IMR-90 (cell line): Measurements from ENCODE around the gene TMPRSS9. TPM values are rescaled to one million over a fixed set of nuclear protein-coding genes. Genes with fewer than 3 reads are reported as not detected.

ENCODE experiments used
- ATAC-seq: fragments of 200-7000 bp; cut with Tn5 transposase; 2 replicates; pipeline ENCODE4 v1.9.1; 2020; ENCODE audit warnings: low read depth, mild to moderate bottlenecking, moderate library complexity
- BruUV-seq: library from RNA; stranded (reverse); fragments of 400-500 nt; replicated peaks from 2 replicates; lab custom pipeline; 2021; lab: Mats Ljungman, UMichigan
- CTCF ChIA-PET: fragments of 300-600 bp; formaldehyde crosslinking; extraction: SDS; loops from one replicate; lab custom pipeline; 2021; ENCODE audit warnings: antibody characterized with exemption; lab: Yijun Ruan, JAX
- POLR2A ChIA-PET: fragments of 300-600 bp; sonication (Branson Sonifier 250); formaldehyde crosslinking; loops from one replicate; lab custom pipeline; 2022; ENCODE audit warnings: antibody characterized with exemption; ENCODE audit not compliant: unreplicated experiment; lab: Charles Lee
- DNase-seq: peaks from one replicate; pipeline ENCODE4 v3.0.0; 2013
- H2AFZ ChIP-seq: replicated peaks from 2 replicates; pipeline ENCODE3; 2013; ENCODE audit warnings: low read length, mild to moderate bottlenecking; ENCODE audit not compliant: poor library complexity
- H2AK5ac ChIP-seq: 2 replicates; pipeline ENCODE4 v1.6.1; 2013; ENCODE audit warnings: low read depth, low read length, inconsistent platforms
- H2AK9ac ChIP-seq: replicated peaks from 2 replicates; pipeline ENCODE3; 2013; ENCODE audit warnings: mild to moderate bottlenecking, low read depth, low read length, moderate library complexity; ENCODE audit not compliant: poor library complexity
- H2BK120ac ChIP-seq: 2 replicates; pipeline ENCODE4 v1.6.1; 2013; ENCODE audit warnings: low read depth, low read length, inconsistent platforms
- H2BK15ac ChIP-seq: 3 replicates; pipeline ENCODE4 v1.6.1; 2013; ENCODE audit warnings: low read depth, low read length, inconsistent platforms
- H2BK20ac ChIP-seq: 2 replicates; pipeline ENCODE4 v1.6.1; 2013; ENCODE audit warnings: low read depth, mild to moderate bottlenecking, inconsistent platforms, low read length, moderate library complexity
- H2BK5ac ChIP-seq: 2 replicates; pipeline ENCODE4 v1.6.1; 2013; ENCODE audit warnings: mild to moderate bottlenecking, low read depth, low read length, inconsistent platforms; ENCODE audit not compliant: poor library complexity, severe bottlenecking
- H3K14ac ChIP-seq: replicated peaks from 2 replicates; pipeline ENCODE4 v1.6.1; 2013; ENCODE audit warnings: low read depth, low read length, inconsistent platforms
- H3K18ac ChIP-seq: 2 replicates; pipeline ENCODE4 v1.6.1; 2013; ENCODE audit warnings: low read depth, low read length, control low read depth
- H3K23ac ChIP-seq: 2 replicates; pipeline ENCODE4 v1.6.1; 2013; ENCODE audit warnings: low read depth, low read length, inconsistent platforms
- H3K27ac ChIP-seq: 2 replicates; pipeline ENCODE4 v1.5.1; 2013; ENCODE audit warnings: mild to moderate bottlenecking, control low read depth, low read length; ENCODE audit not compliant: insufficient read depth
- H3K27me3 ChIP-seq: 2 replicates; pipeline ENCODE4 v1.6.1; 2013; ENCODE audit warnings: low read length; ENCODE audit not compliant: control insufficient read depth, insufficient read depth
- H3K36me3 ChIP-seq: 2 replicates; pipeline ENCODE4 v1.6.1; 2013; ENCODE audit warnings: low read length, mixed read lengths; ENCODE audit not compliant: control insufficient read depth, insufficient read depth
- H3K4ac ChIP-seq: 2 replicates; pipeline ENCODE4 v1.6.1; 2013; ENCODE audit warnings: low read depth, low read length, inconsistent platforms
- H3K4me1 ChIP-seq: 2 replicates; pipeline ENCODE4 v1.6.1; 2013; ENCODE audit warnings: low read length, mixed read lengths; ENCODE audit not compliant: control insufficient read depth, insufficient read depth
- H3K4me2 ChIP-seq: 2 replicates; pipeline ENCODE4 v1.6.1; 2013; ENCODE audit warnings: low read depth, mild to moderate bottlenecking, control low read depth, low read length, moderate library complexity
- H3K4me3 ChIP-seq: 2 replicates; pipeline ENCODE4 v1.5.1; 2013; ENCODE audit warnings: low read depth, mild to moderate bottlenecking, control low read depth, low read length, moderate library complexity; ENCODE audit not compliant: insufficient read depth
- H3K56ac ChIP-seq: 2 replicates; pipeline ENCODE4 v1.6.1; 2013; ENCODE audit warnings: low read length, inconsistent platforms; ENCODE audit not compliant: insufficient read depth; ENCODE audit errors: extremely low read depth
- H3K79me1 ChIP-seq, 2 experiments: 2 replicates each; pipeline ENCODE4 v1.6.1; 2013; ENCODE audit warnings: low read length in 2 of 2, inconsistent platforms in 1 of 2, low read depth in 1 of 2
- H3K9ac ChIP-seq: 2 replicates; pipeline ENCODE4 v1.6.1; 2013; ENCODE audit warnings: low read depth, low read length, control low read depth
- H3K9me1 ChIP-seq: 2 replicates; pipeline ENCODE4 v1.6.1; 2013; ENCODE audit warnings: low read length, inconsistent platforms; ENCODE audit not compliant: insufficient read depth
- H3K9me3 ChIP-seq: 2 replicates; pipeline ENCODE4 v1.6.1; 2013; ENCODE audit warnings: low read length; ENCODE audit not compliant: control insufficient read depth, insufficient read depth
- H4K20me1 ChIP-seq: 2 replicates; pipeline ENCODE4 v1.6.1; 2013; ENCODE audit warnings: low read length, inconsistent platforms; ENCODE audit not compliant: insufficient read depth
- H4K5ac ChIP-seq: 2 replicates; pipeline ENCODE4 v1.6.1; 2013; ENCODE audit warnings: mild to moderate bottlenecking, low read depth, low read length, control low read depth
- H4K8ac ChIP-seq, 2 experiments: 2 replicates each; pipeline ENCODE4 v1.6.1; 2013; ENCODE audit warnings: low read depth in 2 of 2, low read length in 2 of 2, control low read depth in 1 of 2, inconsistent platforms in 1 of 2
- H4K91ac ChIP-seq: 2 replicates; pipeline ENCODE4 v1.6.1; 2013; ENCODE audit warnings: low read depth, low read length, inconsistent platforms; ENCODE audit not compliant: insufficient read depth
- BHLHE40 ChIP-seq: fragments of 150-350 bp; IDR thresholded peaks from 2 replicates; pipeline ENCODE4 v1.6.1; 2016; ENCODE audit warnings: mild to moderate bottlenecking, low read depth, low read length
- CEBPB ChIP-seq: IDR thresholded peaks from 2 replicates; pipeline ENCODE4 v1.6.1; 2012; ENCODE audit warnings: low read depth, low read length, improper control_type of control experiment
- CHD1 ChIP-seq: IDR thresholded peaks from 2 replicates; pipeline ENCODE4 v1.6.1; 2012; ENCODE audit warnings: low read depth, low read length, improper control_type of control experiment
- FOS ChIP-seq: fragments of 150-350 bp; IDR thresholded peaks from 2 replicates; pipeline ENCODE4 v1.6.1; 2016; ENCODE audit warnings: low read depth, low read length
- MAFK ChIP-seq: IDR thresholded peaks from 2 replicates; pipeline ENCODE4 v1.6.1; 2012; ENCODE audit warnings: low read depth, low read length, improper control_type of control experiment
- MAZ ChIP-seq: IDR thresholded peaks from 2 replicates; pipeline ENCODE4 v1.6.1; 2012; ENCODE audit warnings: low read depth, mild to moderate bottlenecking, low read length, improper control_type of control experiment, moderate library complexity, borderline replicate concordance
- MXI1 ChIP-seq: IDR thresholded peaks from 2 replicates; pipeline ENCODE4 v1.6.1; 2012; ENCODE audit warnings: low read depth, mild to moderate bottlenecking, low read length, moderate library complexity, borderline replicate concordance
- NFE2L2 ChIP-seq: fragments of 150-350 bp; IDR thresholded peaks from 2 replicates; pipeline ENCODE4 v1.6.1; 2016; ENCODE audit warnings: low read depth, mild to moderate bottlenecking, low read length
- POLR2A ChIP-seq: IDR thresholded peaks from 2 replicates; pipeline ENCODE4 v1.6.1; 2012; ENCODE audit warnings: mild to moderate bottlenecking, low read depth, low read length
- RAD21 ChIP-seq: IDR thresholded peaks from 2 replicates; pipeline ENCODE4 v1.6.1; 2012; ENCODE audit warnings: low read length, improper control_type of control experiment
- RFX5 ChIP-seq: IDR thresholded peaks from 2 replicates; pipeline ENCODE4 v1.8.0; 2012; ENCODE audit warnings: low read depth, mild to moderate bottlenecking, low read length, moderate library complexity
- SMC3 ChIP-seq: fragments of 150-350 bp; IDR thresholded peaks from 2 replicates; pipeline ENCODE4 v1.6.1; 2016; ENCODE audit warnings: low read depth, mild to moderate bottlenecking, antibody characterized with exemption, low read length, moderate library complexity
- WGBS, 2 experiments: methylation state at CpG; one replicate each; pipeline versions ENCODE4 v1.1.5 to v1.1.7; 2013; ENCODE audit warnings: missing lambda C conversion rate in 2 of 2; ENCODE audit not compliant: insufficient read length in 1 of 2; ENCODE audit errors: extremely low coverage in 2 of 2; 5-methylcytosine and 5-hydroxymethylcytosine counted together
- dilution Hi-C: fragments of 300-500 bp; cut with HindIII; formaldehyde crosslinking; loops from one replicate; pipeline ENCODE4 v1.14.3; 2018; ENCODE audit warnings: low sequenced_read_pairs; ENCODE audit not compliant: unreplicated experiment
- in situ Hi-C: fragments of 300-500 bp; cut with MboI; formaldehyde crosslinking; loops from 3 replicates; pipeline ENCODE4 v1.14.3; 2019; ENCODE audit warnings: low sequenced_read_pairs, inconsistent platforms, mixed read lengths
- intact Hi-C: fragments of 100-400 bp; cut with micrococcal nuclease; formaldehyde crosslinking; loops from 2 replicates; pipeline ENCODE4 v1.10.0; 2022
- polyA plus RNA-seq, 3 experiments: library from polyadenylated mRNA; depleted of rRNA; stranded (reverse); fragments of >200 nt; gene quantifications; 2 replicates each; pipeline ENCODE4 v1.2.3, GENCODE V29; 2012; ENCODE audit warnings: low replicate concordance in 1 of 3
- total RNA-seq: library from RNA; depleted of rRNA; stranded (reverse); fragments of >200 nt; gene quantifications from 2 replicates; pipeline ENCODE4 v1.2.3, GENCODE V29; 2012
- TF ChIP-seq, protein P1 (sequence below): conservative IDR thresholded peaks from 2 replicates; pipeline ENCODE4 v1.5.1; 2012; ENCODE audit warnings: mild to moderate bottlenecking, low read depth, low read length, improper control_type of control experiment
- TF ChIP-seq, protein P2 (sequence below): fragments of 150-350 bp; IDR thresholded peaks from 2 replicates; pipeline ENCODE4 v1.6.1; 2016; ENCODE audit warnings: low read depth, mild to moderate bottlenecking, low read length, moderate library complexity, borderline replicate concordance
- TF ChIP-seq, protein P3 (sequence below): fragments of 150-350 bp; IDR thresholded peaks from 2 replicates; pipeline ENCODE4 v1.6.1; 2017; ENCODE audit warnings: mild to moderate bottlenecking, antibody characterized with exemption, low read length, low read depth

The TMPRSS9 gene
- total and polyA plus RNA-seq, 2 of the 4 experiments (the other 2 are of a cell fraction) = not detected

DNA sequence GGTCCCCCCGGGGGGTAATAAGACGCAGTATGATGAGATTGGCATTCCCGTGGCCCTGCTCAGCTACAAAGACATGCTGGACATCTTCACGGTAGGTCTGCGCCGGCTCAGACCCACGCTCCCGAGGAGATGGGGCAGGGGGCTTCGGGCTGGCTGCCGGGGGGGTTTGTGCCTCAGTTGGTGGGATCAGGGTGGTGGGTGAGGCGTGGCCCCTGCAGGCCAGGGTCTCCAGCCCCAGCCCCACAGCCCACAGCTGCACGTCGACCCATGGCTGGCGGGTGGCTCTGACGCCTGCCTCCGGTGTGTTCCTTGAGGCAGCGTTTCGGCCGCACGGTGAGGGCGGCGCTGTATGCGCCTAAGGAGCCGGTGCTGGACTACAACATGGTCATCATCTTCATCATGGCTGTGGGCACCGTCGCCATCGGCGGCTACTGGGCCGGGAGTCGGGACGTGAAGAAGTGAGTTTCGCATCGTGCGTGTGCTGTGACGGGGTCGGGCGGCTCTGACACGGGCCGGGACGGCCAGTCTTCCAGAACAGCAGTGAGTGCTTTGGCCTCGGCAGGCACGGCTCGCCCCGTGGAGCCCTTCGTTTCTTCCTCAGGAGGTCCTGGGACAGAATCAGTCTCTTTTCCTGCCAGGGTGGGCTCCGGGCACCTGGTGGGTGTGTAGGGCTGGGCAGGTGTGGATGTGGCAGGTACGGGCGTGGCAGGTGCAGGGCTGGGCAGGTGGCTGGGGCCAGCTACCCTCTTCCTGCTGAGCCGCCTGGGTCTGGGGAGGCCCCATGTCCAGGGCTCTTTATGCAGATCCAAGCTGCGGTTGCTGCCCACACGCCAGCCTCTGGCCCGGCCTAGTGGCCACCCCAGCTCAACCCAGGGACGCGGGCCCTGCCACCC lies 21.1 kb upstream of the TMPRSS9 start:
- H2AK9ac ChIP-seq = no peak overlapping the region
- no peak overlapping the region for H2AFZ ChIP-seq
- H3K9ac ChIP-seq = no peak overlapping the region
- peaks cover 13% of the 10 kb centered on the region for H3K9me1 ChIP-seq
- H3K79me1 ChIP-seq = peaks cover 20 to 33% of the 10 kb centered on the region in 2 experiments
- no peak overlapping the region for H3K18ac ChIP-seq
- dilution Hi-C loops (no loop called here), in situ Hi-C loops (no loop called here), intact Hi-C loops (no loop called here)
- H2BK20ac ChIP-seq = no peak overlapping the region
- H3K14ac ChIP-seq = no peak overlapping the region
- H4K8ac ChIP-seq = no peak overlapping the region
- POLR2A ChIA-PET = no interaction called here
- H3K4ac ChIP-seq = no peak overlapping the region
- H2BK120ac ChIP-seq = no peak overlapping the region
- DNase-seq (no peak), ATAC-seq (no peak)
- no peak overlapping the region for H4K91ac ChIP-seq
- H3K23ac ChIP-seq = no peak overlapping the region
- no peak overlapping the region for H2AK5ac ChIP-seq
- H3K4me3 ChIP-seq = no peak overlapping the region
- H3K27ac ChIP-seq = no peak overlapping the region
- no peaks in the 10 kb centered on the region for H3K9me3 ChIP-seq
- H4K20me1 ChIP-seq = peaks cover 16% of the 10 kb centered on the region
- H3K4me2 ChIP-seq = no peak overlapping the region
- no peak overlapping the region for H2BK5ac ChIP-seq
- 94% methylated on average over 31 of the region's 54 CpGs; no CpG with 5 or more reads in 1 of the 2 experiments for WGBS, 2 experiments
- H3K36me3 ChIP-seq = peaks cover 20% of the 10 kb centered on the region
- no TSS peak for BruUV-seq
- no peak overlapping the region for H3K56ac ChIP-seq
- no peak overlapping the region for H4K5ac ChIP-seq
- no peaks in the 10 kb centered on the region for H3K27me3 ChIP-seq
- no peak for TF ChIP-seq MXI1
- TF ChIP-seq MAFK = no peak
- no peak for TF ChIP-seq POLR2A
- no peak for TF ChIP-seq RAD21
- TF ChIP-seq, protein P1, sequence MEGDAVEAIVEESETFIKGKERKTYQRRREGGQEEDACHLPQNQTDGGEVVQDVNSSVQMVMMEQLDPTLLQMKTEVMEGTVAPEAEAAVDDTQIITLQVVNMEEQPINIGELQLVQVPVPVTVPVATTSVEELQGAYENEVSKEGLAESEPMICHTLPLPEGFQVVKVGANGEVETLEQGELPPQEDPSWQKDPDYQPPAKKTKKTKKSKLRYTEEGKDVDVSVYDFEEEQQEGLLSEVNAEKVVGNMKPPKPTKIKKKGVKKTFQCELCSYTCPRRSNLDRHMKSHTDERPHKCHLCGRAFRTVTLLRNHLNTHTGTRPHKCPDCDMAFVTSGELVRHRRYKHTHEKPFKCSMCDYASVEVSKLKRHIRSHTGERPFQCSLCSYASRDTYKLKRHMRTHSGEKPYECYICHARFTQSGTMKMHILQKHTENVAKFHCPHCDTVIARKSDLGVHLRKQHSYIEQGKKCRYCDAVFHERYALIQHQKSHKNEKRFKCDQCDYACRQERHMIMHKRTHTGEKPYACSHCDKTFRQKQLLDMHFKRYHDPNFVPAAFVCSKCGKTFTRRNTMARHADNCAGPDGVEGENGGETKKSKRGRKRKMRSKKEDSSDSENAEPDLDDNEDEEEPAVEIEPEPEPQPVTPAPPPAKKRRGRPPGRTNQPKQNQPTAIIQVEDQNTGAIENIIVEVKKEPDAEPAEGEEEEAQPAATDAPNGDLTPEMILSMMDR = no peak
- TF ChIP-seq, protein P2, sequence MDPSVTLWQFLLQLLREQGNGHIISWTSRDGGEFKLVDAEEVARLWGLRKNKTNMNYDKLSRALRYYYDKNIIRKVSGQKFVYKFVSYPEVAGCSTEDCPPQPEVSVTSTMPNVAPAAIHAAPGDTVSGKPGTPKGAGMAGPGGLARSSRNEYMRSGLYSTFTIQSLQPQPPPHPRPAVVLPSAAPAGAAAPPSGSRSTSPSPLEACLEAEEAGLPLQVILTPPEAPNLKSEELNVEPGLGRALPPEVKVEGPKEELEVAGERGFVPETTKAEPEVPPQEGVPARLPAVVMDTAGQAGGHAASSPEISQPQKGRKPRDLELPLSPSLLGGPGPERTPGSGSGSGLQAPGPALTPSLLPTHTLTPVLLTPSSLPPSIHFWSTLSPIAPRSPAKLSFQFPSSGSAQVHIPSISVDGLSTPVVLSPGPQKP = no peak
- no peak for TF ChIP-seq BHLHE40
- TF ChIP-seq CHD1 = no peak
- TF ChIP-seq CEBPB = no peak
- no peak for TF ChIP-seq FOS
- TF ChIP-seq MAZ = no peak
- no peak for TF ChIP-seq RFX5
- TF ChIP-seq SMC3 = no peak
- no peak for TF ChIP-seq NFE2L2
- TF ChIP-seq, protein P3, sequence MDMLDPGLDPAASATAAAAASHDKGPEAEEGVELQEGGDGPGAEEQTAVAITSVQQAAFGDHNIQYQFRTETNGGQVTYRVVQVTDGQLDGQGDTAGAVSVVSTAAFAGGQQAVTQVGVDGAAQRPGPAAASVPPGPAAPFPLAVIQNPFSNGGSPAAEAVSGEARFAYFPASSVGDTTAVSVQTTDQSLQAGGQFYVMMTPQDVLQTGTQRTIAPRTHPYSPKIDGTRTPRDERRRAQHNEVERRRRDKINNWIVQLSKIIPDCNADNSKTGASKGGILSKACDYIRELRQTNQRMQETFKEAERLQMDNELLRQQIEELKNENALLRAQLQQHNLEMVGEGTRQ = no peak
- CTCF ChIA-PET = no interaction called here
- no peaks in the 10 kb centered on the region for H3K4me1 ChIP-seq
- no peak overlapping the region for H2BK15ac ChIP-seq
